Choroid plexus epithelial cell (primary cell): ENCODE results near the gene INPP5A.
"Not testable (repeated sequence)": the region's sequence is repeated elsewhere in the genome, so short reads cannot be mapped to it uniquely, and the experiment has no call there.

Experiments
- DNase-seq: peaks from one replicate; pipeline ENCODE4 v3.0.0-alpha.2; 2010; ENCODE audit warnings: low read depth
- H3K4me3 ChIP-seq: 2 replicates; pipeline ENCODE4 v1.5.1; 2011; ENCODE audit warnings: low read depth, mild to moderate bottlenecking, control low read depth, low read length, moderate library complexity
- TF ChIP-seq, protein P1 (sequence below): conservative IDR thresholded peaks from 2 replicates; pipeline ENCODE4 v1.5.1; 2011; ENCODE audit warnings: low read depth, mild to moderate bottlenecking, control low read depth, inconsistent platforms, low read length, moderate library complexity

The INPP5A gene

DNA sequence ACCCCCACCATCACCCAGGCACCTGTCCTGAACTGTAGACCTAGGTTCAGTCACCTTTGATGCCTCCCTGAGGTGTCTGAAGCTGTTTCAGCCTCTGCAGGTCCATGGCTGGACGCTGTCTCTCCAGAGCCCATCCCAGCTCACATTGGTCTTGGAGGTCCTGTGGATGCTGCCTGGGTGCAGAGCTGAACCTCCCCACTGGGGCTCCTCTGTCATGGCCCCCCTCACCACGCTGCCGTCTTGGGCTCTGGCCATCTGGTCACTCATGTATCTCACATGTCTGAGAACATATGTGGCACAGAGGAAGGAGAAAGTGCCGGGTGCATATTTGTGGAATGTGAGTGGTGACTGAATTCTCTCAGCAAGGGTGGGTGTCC lies 139.5 kb downstream of the INPP5A start:
- TF ChIP-seq, protein P1, sequence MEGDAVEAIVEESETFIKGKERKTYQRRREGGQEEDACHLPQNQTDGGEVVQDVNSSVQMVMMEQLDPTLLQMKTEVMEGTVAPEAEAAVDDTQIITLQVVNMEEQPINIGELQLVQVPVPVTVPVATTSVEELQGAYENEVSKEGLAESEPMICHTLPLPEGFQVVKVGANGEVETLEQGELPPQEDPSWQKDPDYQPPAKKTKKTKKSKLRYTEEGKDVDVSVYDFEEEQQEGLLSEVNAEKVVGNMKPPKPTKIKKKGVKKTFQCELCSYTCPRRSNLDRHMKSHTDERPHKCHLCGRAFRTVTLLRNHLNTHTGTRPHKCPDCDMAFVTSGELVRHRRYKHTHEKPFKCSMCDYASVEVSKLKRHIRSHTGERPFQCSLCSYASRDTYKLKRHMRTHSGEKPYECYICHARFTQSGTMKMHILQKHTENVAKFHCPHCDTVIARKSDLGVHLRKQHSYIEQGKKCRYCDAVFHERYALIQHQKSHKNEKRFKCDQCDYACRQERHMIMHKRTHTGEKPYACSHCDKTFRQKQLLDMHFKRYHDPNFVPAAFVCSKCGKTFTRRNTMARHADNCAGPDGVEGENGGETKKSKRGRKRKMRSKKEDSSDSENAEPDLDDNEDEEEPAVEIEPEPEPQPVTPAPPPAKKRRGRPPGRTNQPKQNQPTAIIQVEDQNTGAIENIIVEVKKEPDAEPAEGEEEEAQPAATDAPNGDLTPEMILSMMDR, result no peak
- DNase-seq, result no peak
- H3K4me3 ChIP-seq, result no peak overlapping the region

GRCh38 chr10:132677473-132678227 lies 140.1 kb downstream of the INPP5A start:
- DNase-seq, result no peak
- TF ChIP-seq, protein P1, result no peak
- no peak overlapping the region for H3K4me3 ChIP-seq

DNA sequence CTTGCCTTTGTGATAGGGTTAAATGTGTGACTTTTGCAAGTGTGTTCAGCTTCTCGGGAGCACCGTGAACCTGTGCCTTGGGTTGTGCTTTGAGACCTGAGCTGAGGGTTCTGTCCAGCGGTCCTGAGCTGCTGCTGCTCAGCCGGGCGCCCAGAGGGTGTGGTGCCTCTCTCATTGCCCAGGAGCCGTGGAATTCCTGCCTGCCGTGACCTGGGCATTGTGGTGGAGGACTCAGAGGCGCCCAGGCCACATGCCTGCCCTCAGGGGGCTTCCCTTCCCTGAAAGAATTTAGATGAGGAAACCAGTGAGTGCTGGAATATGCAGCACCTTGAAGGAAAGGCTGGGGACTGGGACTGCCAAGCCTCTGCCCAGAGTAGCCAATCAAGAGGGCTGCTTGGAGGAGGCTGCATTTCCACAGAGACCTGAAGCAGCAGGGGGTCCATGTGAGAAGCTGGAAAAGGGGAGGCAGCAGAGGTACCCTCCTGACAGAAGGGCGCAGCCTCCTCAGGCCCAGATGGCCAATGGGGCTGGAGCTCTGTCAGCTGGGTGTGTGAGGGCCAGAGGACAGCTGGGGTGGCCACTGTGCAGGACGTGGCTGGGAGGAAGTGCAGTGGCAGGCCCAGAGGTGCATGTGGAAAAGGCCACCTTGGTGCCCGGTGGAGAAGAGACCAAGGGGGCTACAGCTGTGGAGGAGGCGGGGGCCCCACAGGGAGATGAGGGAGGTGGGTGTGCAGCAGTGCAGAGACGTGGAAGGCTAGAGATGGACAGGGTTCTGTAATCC lies 141.0 kb downstream of the INPP5A start:
- H3K4me3 ChIP-seq, result no peak overlapping the region
- no peak for DNase-seq
- TF ChIP-seq, protein P1, result no peak

DNA sequence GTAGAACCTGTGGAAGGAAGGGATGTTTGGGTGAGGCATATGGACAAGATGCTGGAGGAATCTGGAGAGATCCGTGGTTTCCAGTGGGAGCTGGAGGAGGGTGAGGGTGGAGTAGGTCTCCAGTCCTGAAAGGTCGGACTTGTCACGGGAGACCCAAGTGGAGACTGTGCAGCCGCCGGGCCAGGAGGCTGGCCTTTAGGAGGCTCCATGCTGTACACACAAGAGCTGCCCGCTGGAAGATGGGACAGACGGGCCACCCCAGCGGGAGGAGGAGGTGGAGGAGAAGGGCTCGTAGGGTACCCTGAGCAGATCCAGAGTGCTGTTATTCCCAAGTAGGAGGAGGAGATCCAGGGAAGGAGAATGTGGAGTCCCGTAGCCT lies 141.6 kb downstream of the INPP5A start:
- no peak for DNase-seq
- TF ChIP-seq, protein P1, result no peak

GRCh38 chr10:132679640-132680039 lies 142.1 kb downstream of the INPP5A start:
- no peak overlapping the region for H3K4me3 ChIP-seq
- DNase-seq, result no peak
- TF ChIP-seq, protein P1, result no peak

More for the DNA sequence above, 141.6 kb downstream of the INPP5A start:
- no peak overlapping the region for H3K4me3 ChIP-seq

- not testable (repeated sequence) for DNase-seq
Measured at GRCh38 chr10:132680741-132681140, 143.2 kb downstream of the INPP5A start.

GRCh38 chr10:132681858-132682755 lies 144.5 kb downstream of the INPP5A start:
- no peak for DNase-seq
- no peak overlapping the region for H3K4me3 ChIP-seq
- TF ChIP-seq, protein P1, result no peak

More at GRCh38 chr10:132680741-132681140, 143.2 kb downstream of the INPP5A start:
- H3K4me3 ChIP-seq, result not testable (repeated sequence)
